ENCODE data around the gene HCFC1. TPM values are rescaled to one million over a fixed set of nuclear protein-coding genes. Genes with fewer than 3 reads are reported as not detected.

Gene HCFC1
- total RNA-seq, 1 donor from 2014 or later = 61.2 TPM

DNA sequence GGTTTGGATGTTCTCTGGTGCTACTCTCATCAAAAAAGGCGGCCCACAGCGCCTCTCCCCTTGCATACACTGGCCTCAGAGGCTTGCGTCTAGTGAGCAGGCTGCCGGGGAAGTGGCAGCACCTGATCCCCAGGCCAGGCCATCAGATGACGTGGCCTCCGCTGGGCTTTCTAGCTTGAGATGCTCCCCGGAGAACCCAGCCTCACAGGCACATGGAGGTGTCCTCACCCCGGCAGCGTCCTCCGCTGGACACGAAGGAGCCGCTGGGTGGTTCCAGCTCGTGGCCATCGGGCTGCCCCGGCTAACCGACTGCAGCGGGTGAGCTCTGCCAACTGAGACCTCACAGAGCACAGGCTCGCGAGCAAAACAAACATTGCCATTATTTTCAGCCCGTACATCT is 35.3 kb upstream of the HCFC1 start:
- no peak overlapping the region for H3K9ac ChIP-seq (ENCODE audit: low read length)
- H3K9me3 Mint-ChIP-seq (ENCODE audit: unreplicated experiment) = no peaks in the 10 kb centered on the region
- TF ChIP-seq EZH2 (IDR thresholded peaks at IDR 0.05; ENCODE audit: insufficient read depth, low read length) (no peak), CTCF (IDR thresholded peaks at IDR 0.05; ENCODE audit: insufficient read depth, low read depth, low read length) (no peak)

GRCh38 chrX:154004315-154004714 is 32.7 kb upstream of the HCFC1 start:
- H3K9me3 ChIP-seq (ENCODE audit: insufficient read depth, low read depth, low read length) = no peaks in the 10 kb centered on the region
- no peak overlapping the region for H3K9ac ChIP-seq (ENCODE audit: low read length)
- no peak overlapping the region for H3K4me2 ChIP-seq (ENCODE audit: low read length)
- TF ChIP-seq EZH2 (IDR thresholded peaks at IDR 0.05; ENCODE audit: insufficient read depth, low read length) (no peak), CTCF (IDR thresholded peaks at IDR 0.05; ENCODE audit: insufficient read depth, low read depth, low read length) (no peak)
- Mint-ChIP-seq H3K9me3 (ENCODE audit: unreplicated experiment) (no peaks in the 10 kb centered on the region), H3K36me3 (ENCODE audit: low read depth, unreplicated experiment) (peaks cover 5% of the 10 kb centered on the region), H3K4me3 (ENCODE audit: unreplicated experiment) (no peak overlapping the region), H3K4me1 (ENCODE audit: low read depth, unreplicated experiment) (peaks cover 5% of the 10 kb centered on the region), H3K27ac (ENCODE audit: unreplicated experiment) (no peak overlapping the region), H3K27me3 (ENCODE audit: low read depth, unreplicated experiment) (no peaks in the 10 kb centered on the region)
- DNase-seq (ENCODE audit: low read depth) (no peak), FAIRE-seq (no peak)
- no peak overlapping the region for H3K4me3 ChIP-seq (ENCODE audit: insufficient read depth, low read depth, low read length)
- H2AFZ ChIP-seq (ENCODE audit: low read depth, low read length) = no peak overlapping the region
- H3K27ac ChIP-seq (ENCODE audit: low read depth, low read length) = no peak overlapping the region
- no peaks in the 10 kb centered on the region for H3K36me3 ChIP-seq (ENCODE audit: insufficient read depth, low read length)
- no peaks in the 10 kb centered on the region for H3K27me3 ChIP-seq (ENCODE audit: insufficient read depth, low read length)
- H3K79me2 ChIP-seq (ENCODE audit: insufficient read depth, low read length) = no peaks in the 10 kb centered on the region
- H3K4me1 ChIP-seq (ENCODE audit: insufficient read depth, low read length) = peaks cover 6% of the 10 kb centered on the region
- no peaks in the 10 kb centered on the region for H4K20me1 ChIP-seq (ENCODE audit: insufficient read depth, low read length)

More for the DNA sequence above, 35.3 kb upstream of the HCFC1 start:
- Mint-ChIP-seq H3K36me3 (ENCODE audit: low read depth, unreplicated experiment) (peaks cover 5% of the 10 kb centered on the region), H3K4me3 (ENCODE audit: unreplicated experiment) (no peak overlapping the region), H3K27ac (ENCODE audit: unreplicated experiment) (no peak overlapping the region), H3K4me1 (ENCODE audit: low read depth, unreplicated experiment) (peaks cover 3% of the 10 kb centered on the region), H3K27me3 (ENCODE audit: low read depth, unreplicated experiment) (no peaks in the 10 kb centered on the region)
- Histone ChIP-seq H2AFZ (ENCODE audit: low read depth, low read length) (no peak overlapping the region), H3K9me3 (ENCODE audit: insufficient read depth, low read depth, low read length) (no peaks in the 10 kb centered on the region), H3K4me3 (ENCODE audit: insufficient read depth, low read depth, low read length) (no peak overlapping the region), H3K4me2 (ENCODE audit: low read length) (no peak overlapping the region), H3K36me3 (ENCODE audit: insufficient read depth, low read length) (peaks cover 2% of the 10 kb centered on the region), H3K27ac (ENCODE audit: low read depth, low read length) (no peak overlapping the region), H3K27me3 (ENCODE audit: insufficient read depth, low read length) (no peaks in the 10 kb centered on the region), H4K20me1 (ENCODE audit: insufficient read depth, low read length) (no peaks in the 10 kb centered on the region), H3K4me1 (ENCODE audit: insufficient read depth, low read length) (peaks cover 3% of the 10 kb centered on the region), H3K79me2 (ENCODE audit: insufficient read depth, low read length) (no peaks in the 10 kb centered on the region)
- FAIRE-seq (no peak), DNase-seq (ENCODE audit: low read depth) (no peak)

GRCh38 chrX:154002215-154002719 is 30.6 kb upstream of the HCFC1 start:
- Histone ChIP-seq H3K27me3 (ENCODE audit: insufficient read depth, low read length) (no peaks in the 10 kb centered on the region), H3K9me3 (ENCODE audit: insufficient read depth, low read depth, low read length) (no peaks in the 10 kb centered on the region), H2AFZ (ENCODE audit: low read depth, low read length) (peak overlapping the region; percentile 41), H3K27ac (ENCODE audit: low read depth, low read length) (peak overlapping the region; percentile 70), H4K20me1 (ENCODE audit: insufficient read depth, low read length) (no peaks in the 10 kb centered on the region), H3K4me1 (ENCODE audit: insufficient read depth, low read length) (peaks cover 6% of the 10 kb centered on the region), H3K4me3 (ENCODE audit: insufficient read depth, low read depth, low read length) (no peak overlapping the region), H3K79me2 (ENCODE audit: insufficient read depth, low read length) (no peaks in the 10 kb centered on the region), H3K4me2 (ENCODE audit: low read length) (no peak overlapping the region), H3K36me3 (ENCODE audit: insufficient read depth, low read length) (no peaks in the 10 kb centered on the region), H3K9ac (ENCODE audit: low read length) (peak overlapping the region; percentile 30)
- no peak for TF ChIP-seq CTCF (IDR thresholded peaks at IDR 0.05; ENCODE audit: insufficient read depth, low read depth, low read length)
- TF ChIP-seq EZH2 (IDR thresholded peaks at IDR 0.05; ENCODE audit: insufficient read depth, low read length) = no peak
- Mint-ChIP-seq H3K9me3 (ENCODE audit: unreplicated experiment) (no peaks in the 10 kb centered on the region), H3K4me1 (ENCODE audit: low read depth, unreplicated experiment) (peaks cover 5% of the 10 kb centered on the region), H3K36me3 (ENCODE audit: low read depth, unreplicated experiment) (peaks cover 2% of the 10 kb centered on the region), H3K27ac (ENCODE audit: unreplicated experiment) (peak overlapping the region; percentile 66), H3K4me3 (ENCODE audit: unreplicated experiment) (no peak overlapping the region), H3K27me3 (ENCODE audit: low read depth, unreplicated experiment) (no peaks in the 10 kb centered on the region)
- DNase-seq (ENCODE audit: low read depth) = peak; percentile 72
- FAIRE-seq = no peak
